Measurements from ENCODE around the gene PRSS50. TPM values are rescaled to one million over a fixed set of nuclear protein-coding genes. Genes with fewer than 3 reads are reported as not detected.

The PRSS50 gene
- total RNA-seq, 6 experiments from 2014 or later, result 0.07 to 0.42 (median 0.13) TPM; not detected in 2

GRCh38 chr3:46734773-46735172 lies 17.1 kb upstream of the PRSS50 start:
- no peaks in the 10 kb centered on the region for H3K27me3 ChIP-seq
- H3K4me1 ChIP-seq, result no peaks in the 10 kb centered on the region
- no peak overlapping the region for H3K4me3 ChIP-seq
- ATAC-seq (no peak), DNase-seq (no peak)
- no peaks in the 10 kb centered on the region for H3K36me3 ChIP-seq
- WGBS (ENCODE audit: insufficient coverage, low coverage, low lambda C conversion rate, missing lambda C conversion rate), result 48% methylated on average over 4 of the region's 4 CpGs
- TF ChIP-seq POLR2A (IDR thresholded peaks at IDR 0.05) (no peak), CTCF (IDR thresholded peaks at IDR 0.05) (no peak)
- no peak overlapping the region for H3K27ac ChIP-seq
- intact Hi-C loops (cut with DNase I), result no loop called here
- H3K9me3 ChIP-seq, result no peaks in the 10 kb centered on the region

- DNase-seq (no peak), ATAC-seq (no peak)
- no peak overlapping the region for H3K4me3 ChIP-seq
- no peaks in the 10 kb centered on the region for H3K27me3 ChIP-seq
- no peak for TF ChIP-seq POLR2A (IDR thresholded peaks at IDR 0.05)
- no peak for TF ChIP-seq CTCF (IDR thresholded peaks at IDR 0.05)
- H3K36me3 ChIP-seq, result no peaks in the 10 kb centered on the region
- no peaks in the 10 kb centered on the region for H3K4me1 ChIP-seq
- no peaks in the 10 kb centered on the region for H3K9me3 ChIP-seq
- intact Hi-C loops (cut with DNase I), result no loop called here
- 29% methylated on average over 2 of the region's 9 CpGs for WGBS (ENCODE audit: insufficient coverage, low coverage, low lambda C conversion rate, missing lambda C conversion rate)
- H3K27ac ChIP-seq, result no peak overlapping the region
Measured at GRCh38 chr3:46733026-46733800, 15.5 kb upstream of the PRSS50 start.

DNA sequence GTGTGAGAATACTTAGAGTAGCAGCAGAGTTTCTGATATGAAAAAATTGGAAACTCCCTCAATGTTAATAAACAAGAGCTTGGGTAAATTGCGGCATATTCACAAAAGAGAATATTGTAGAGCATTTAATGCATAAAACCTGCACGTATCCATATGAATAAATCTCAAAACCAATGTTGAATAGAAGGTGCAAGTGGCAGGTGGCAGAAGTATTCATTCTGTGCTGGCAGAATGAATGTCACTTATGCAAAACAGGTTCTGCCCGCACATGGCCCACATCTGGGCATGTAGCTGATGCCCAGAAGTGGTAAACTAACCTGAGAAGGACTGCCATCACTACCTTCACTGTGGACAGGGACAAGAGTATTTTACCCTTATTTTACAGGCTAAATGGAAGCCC lies 14.1 kb upstream of the PRSS50 start:
- DNase-seq, result no peak
- no peaks in the 10 kb centered on the region for H3K36me3 ChIP-seq

DNA sequence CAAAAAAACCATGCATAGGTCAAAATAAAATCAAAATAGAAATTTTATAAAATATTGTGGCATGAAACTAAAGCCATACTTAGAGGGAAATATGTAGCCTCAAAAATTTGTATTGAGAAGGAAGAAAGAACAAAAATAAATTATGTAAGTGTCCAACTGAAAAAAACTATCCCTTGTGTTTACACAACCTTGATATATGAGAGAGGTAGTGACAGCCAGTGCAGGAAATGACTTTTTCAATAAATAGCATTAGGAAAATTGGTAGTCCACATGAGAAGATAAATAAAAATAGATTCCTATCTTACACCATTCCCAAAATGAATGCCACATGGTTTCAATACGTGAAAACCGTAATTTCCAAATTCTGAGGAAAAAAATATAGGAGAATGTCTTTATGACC lies 13.2 kb upstream of the PRSS50 start:
- TF ChIP-seq CTCF (IDR thresholded peaks at IDR 0.05) (no peak), POLR2A (IDR thresholded peaks at IDR 0.05) (no peak)
- WGBS (ENCODE audit: insufficient coverage, low coverage, low lambda C conversion rate, missing lambda C conversion rate), result 76% methylated on average over 2 of the region's 2 CpGs
- H3K36me3 ChIP-seq, result no peaks in the 10 kb centered on the region
- DNase-seq, result no peak
- no peak overlapping the region for H3K4me3 ChIP-seq
- no peak overlapping the region for H3K27ac ChIP-seq
- intact Hi-C loops (cut with DNase I), result no loop called here
- no peaks in the 10 kb centered on the region for H3K27me3 ChIP-seq
- no peaks in the 10 kb centered on the region for H3K4me1 ChIP-seq
- no peaks in the 10 kb centered on the region for H3K9me3 ChIP-seq
- ATAC-seq, result no peak

More for the DNA sequence above, 14.1 kb upstream of the PRSS50 start:
- no peak overlapping the region for H3K27ac ChIP-seq
- ATAC-seq, result no peak
- intact Hi-C loops (cut with DNase I), result no loop called here
- no peak overlapping the region for H3K4me3 ChIP-seq
- TF ChIP-seq POLR2A (IDR thresholded peaks at IDR 0.05) (no peak), CTCF (IDR thresholded peaks at IDR 0.05) (no peak)
- no peaks in the 10 kb centered on the region for H3K4me1 ChIP-seq
- H3K27me3 ChIP-seq, result no peaks in the 10 kb centered on the region
- H3K9me3 ChIP-seq, result no peaks in the 10 kb centered on the region
- WGBS (ENCODE audit: insufficient coverage, low coverage, low lambda C conversion rate, missing lambda C conversion rate), result 90% methylated on average over 2 of the region's 3 CpGs

Measured in right lobe of liver (tissue), 6 donors.